ENCODE results near the gene AMH.
"Not testable (repeated sequence)": the region's sequence is repeated elsewhere in the genome, so short reads cannot be mapped to it uniquely, and the experiment has no call there.

Gene AMH

GRCh38 chr19:2249010-2249866 is at the start of gene AMH:
TSS of gene AMH (plus strand) at chr19:2249323. CDS start at chr19:2249333, 10 bp downstream.
- DNase-seq, result no peak

- DNase-seq, result no peak
These were observed 49.1 kb upstream of the AMH start for GRCh38 chr19:2199861-2200623.

GRCh38 chr19:2200624-2201294 is 48.4 kb upstream of the AMH start:
- not testable (repeated sequence) for DNase-seq

GRCh38 chr19:2201473-2202148 is 47.5 kb upstream of the AMH start:
- no peak for DNase-seq

GRCh38 chr19:2202366-2202765 is 46.8 kb upstream of the AMH start:
- DNase-seq, result no peak

- DNase-seq, result no peak
These were observed 42.1 kb upstream of the AMH start for GRCh38 chr19:2207008-2207407.

- peak; percentile 22 for DNase-seq
These were observed 40.9 kb upstream of the AMH start for GRCh38 chr19:2207991-2208860.

- no peak for DNase-seq
These were observed 40.1 kb upstream of the AMH start for GRCh38 chr19:2208975-2209374.

GRCh38 chr19:2209408-2209807 is 39.7 kb upstream of the AMH start:
- DNase-seq, result no peak

GRCh38 chr19:2210206-2210605 is 38.9 kb upstream of the AMH start:
- no peak for DNase-seq

GRCh38 chr19:2210987-2211740 is 38.0 kb upstream of the AMH start:
- no peak for DNase-seq

- no peak for DNase-seq
These were observed 36.0 kb upstream of the AMH start for GRCh38 chr19:2212861-2213711.

GRCh38 chr19:2213799-2214198 is 35.3 kb upstream of the AMH start:
- no peak for DNase-seq

- DNase-seq, result no peak
These were observed 34.9 kb upstream of the AMH start for GRCh38 chr19:2214251-2214650.

- DNase-seq, result no peak
These were observed 33.8 kb upstream of the AMH start for GRCh38 chr19:2215281-2215751.

GRCh38 chr19:2216361-2217225 is 32.5 kb upstream of the AMH start:
- DNase-seq, result no peak

- DNase-seq, result no peak
These were observed 31.5 kb upstream of the AMH start for GRCh38 chr19:2217591-2217990.

- no peak for DNase-seq
These were observed 29.4 kb upstream of the AMH start for GRCh38 chr19:2219726-2220125.

GRCh38 chr19:2221250-2221831 is 27.8 kb upstream of the AMH start:
- no peak for DNase-seq
